Measurements from ENCODE around the gene SNTA1. TPM values are rescaled to one million over a fixed set of nuclear protein-coding genes. Genes with fewer than 3 reads are reported as not detected.

The SNTA1 gene
- total and polyA plus RNA-seq, 2 of the 8 experiments (the other 6 are each of a cell fraction or from before 2014, with no cell fraction given) = 4.5 to 8.0 TPM

GRCh38 chr20:33401184-33401920 is 42.2 kb downstream of the SNTA1 start, which contains the start of gene CDK5RAP1 (continued):
- no peak; the same call in 1 of the 2 replicates for TF ChIP-seq CEBPB (IDR thresholded peaks at IDR 0.05; ENCODE audit: low read depth, low read length)
- no peak for TF ChIP-seq JUN (IDR thresholded peaks at IDR 0.05; ENCODE audit: low read depth, low read length)
- TF ChIP-seq RBBP5 (IDR thresholded peaks at IDR 0.05; ENCODE audit: borderline replicate concordance, low read depth, low read length) = peak; percentile 98; the same call in 1 of the 2 replicates
- no peak for TF ChIP-seq ZNF274 (IDR thresholded peaks at IDR 0.05; ENCODE audit: borderline replicate concordance, extremely low read depth, low read length)
- no peak for TF ChIP-seq CHD2 (IDR thresholded peaks at IDR 0.05; ENCODE audit: low read length)
- TF ChIP-seq HDAC6 (IDR thresholded peaks at IDR 0.05; ENCODE audit: low read depth, low read length) = no peak
- TF ChIP-seq FOSL1 (IDR thresholded peaks at IDR 0.05; ENCODE audit: insufficient read depth, low read depth, low read length) = no peak
- peak; percentile 87 for TF ChIP-seq TBP (IDR thresholded peaks at IDR 0.05; ENCODE audit: low read depth, low read length)
- TF ChIP-seq CHD1 (IDR thresholded peaks at IDR 0.05; ENCODE audit: low read depth, low read length) = no peak
- TF ChIP-seq ATF2 (IDR thresholded peaks at IDR 0.05; ENCODE audit: low read length) = 0 out of 2 replicates have a peak, but pooled peaks have one; percentile 34
- no peak for TF ChIP-seq RFX5 (IDR thresholded peaks at IDR 0.05; ENCODE audit: borderline replicate concordance, low read depth, low read length)
- no peak for TF ChIP-seq CTBP2 (IDR thresholded peaks at IDR 0.05; ENCODE audit: borderline replicate concordance, insufficient read depth, insufficient read length, low read length)
- no peak for TF ChIP-seq BACH1 (IDR thresholded peaks at IDR 0.05; ENCODE audit: low read length)
- TF ChIP-seq RAD21 (IDR thresholded peaks at IDR 0.05 in 1 of 2, conservative IDR thresholded peaks at IDR 0.05 in 1 of 2; ENCODE audit: low read depth in 2 of 2, low read length in 2 of 2) = no peak; a peak in 1 of 4 replicates
- no peak for TF ChIP-seq CBX5 (IDR thresholded peaks at IDR 0.05; ENCODE audit: low read depth, low read length)
- no peak for TF ChIP-seq RNF2 (IDR thresholded peaks at IDR 0.05; ENCODE audit: borderline replicate concordance, low read depth, low read length, missing control alignments, poor library complexity, severe bottlenecking)
- peak in 1 of 2 experiments; percentile 83; a peak in 2 of 3 replicates for TF ChIP-seq POLR2A (IDR thresholded peaks at IDR 0.05; ENCODE audit: control extremely low read depth in 1 of 2, low read depth in 2 of 2, low read length in 2 of 2)
- no peak for TF ChIP-seq GTF2F1 (IDR thresholded peaks at IDR 0.05; ENCODE audit: borderline replicate concordance, low read depth, low read length)
- TF ChIP-seq RXRA (IDR thresholded peaks at IDR 0.05; ENCODE audit: insufficient read depth, low read depth, low read length) = no peak
- no peak for TF ChIP-seq USF2 (IDR thresholded peaks at IDR 0.05; ENCODE audit: low read length)
- no peak for TF ChIP-seq NRF1 (IDR thresholded peaks at IDR 0.05; ENCODE audit: low read depth, low read length)

Data from H1 (cell line).